ENCODE data around the gene UMAD1.

DNA sequence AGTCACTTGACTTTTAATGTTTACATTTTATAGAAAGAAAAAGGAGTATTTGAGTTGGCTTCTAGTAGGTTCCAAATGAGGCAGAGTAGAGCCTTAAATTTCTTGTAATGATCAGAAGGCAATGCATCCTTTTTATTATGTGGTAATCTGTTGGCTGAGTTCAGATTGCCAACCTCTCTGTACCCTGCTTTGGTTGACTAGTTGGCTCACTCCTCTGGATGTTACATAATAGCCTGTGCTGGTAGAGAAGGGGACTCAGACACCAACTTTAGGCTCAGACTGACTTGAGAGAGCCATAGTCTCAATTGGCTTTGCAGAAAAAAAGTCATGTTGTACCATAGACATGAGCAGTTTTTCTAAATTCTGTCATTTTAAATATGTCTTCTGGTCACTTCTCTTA lies 281.3 kb downstream of the UMAD1 start:
- TF ChIP-seq, protein P1, sequence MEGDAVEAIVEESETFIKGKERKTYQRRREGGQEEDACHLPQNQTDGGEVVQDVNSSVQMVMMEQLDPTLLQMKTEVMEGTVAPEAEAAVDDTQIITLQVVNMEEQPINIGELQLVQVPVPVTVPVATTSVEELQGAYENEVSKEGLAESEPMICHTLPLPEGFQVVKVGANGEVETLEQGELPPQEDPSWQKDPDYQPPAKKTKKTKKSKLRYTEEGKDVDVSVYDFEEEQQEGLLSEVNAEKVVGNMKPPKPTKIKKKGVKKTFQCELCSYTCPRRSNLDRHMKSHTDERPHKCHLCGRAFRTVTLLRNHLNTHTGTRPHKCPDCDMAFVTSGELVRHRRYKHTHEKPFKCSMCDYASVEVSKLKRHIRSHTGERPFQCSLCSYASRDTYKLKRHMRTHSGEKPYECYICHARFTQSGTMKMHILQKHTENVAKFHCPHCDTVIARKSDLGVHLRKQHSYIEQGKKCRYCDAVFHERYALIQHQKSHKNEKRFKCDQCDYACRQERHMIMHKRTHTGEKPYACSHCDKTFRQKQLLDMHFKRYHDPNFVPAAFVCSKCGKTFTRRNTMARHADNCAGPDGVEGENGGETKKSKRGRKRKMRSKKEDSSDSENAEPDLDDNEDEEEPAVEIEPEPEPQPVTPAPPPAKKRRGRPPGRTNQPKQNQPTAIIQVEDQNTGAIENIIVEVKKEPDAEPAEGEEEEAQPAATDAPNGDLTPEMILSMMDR (IDR thresholded peaks at IDR 0.05): no peak
- no peak for TF ChIP-seq POLR2A (IDR thresholded peaks at IDR 0.05)
- TF ChIP-seq POLR2AphosphoS5 (IDR thresholded peaks at IDR 0.05; ENCODE audit: insufficient read depth in 1 of 2, low read depth in 1 of 2): no peak

All from vagina (tissue), 2 donors.